K562 (cell line): ENCODE results near the gene OCA2. TPM values are rescaled to one million over a fixed set of nuclear protein-coding genes. Genes with fewer than 3 reads are reported as not detected.

Source experiments
- ATAC-seq: fragments of 200-7000 bp; cut with Tn5 transposase; 3 replicates; pipeline ENCODE4 v1.9.1; 2020; ENCODE audit warnings: moderate library complexity
- BruUV-seq: library from RNA; stranded (reverse); fragments of 400-500 nt; replicated peaks from 2 replicates; lab custom pipeline; 2021; lab: Mats Ljungman, UMichigan
- CTCF ChIA-PET: fragments of 300-600 bp; formaldehyde crosslinking; extraction: SDS; loops from one replicate; lab custom pipeline; 2021; ENCODE audit warnings: low intra/inter-chr PET ratio; lab: Yijun Ruan, JAX
- POLR2A ChIA-PET: fragments of 300-600, 350-650 bp; sonication (Branson Sonifier 250); formaldehyde crosslinking; extraction: SDS; loops from one replicate; lab custom pipeline; 2021; ENCODE audit warnings: antibody characterized with exemption, inconsistent platforms; lab: Yijun Ruan, JAX
- DNase-seq, 4 experiments: peaks; one replicate each; pipeline versions ENCODE4 v3.0.0 to v3.0.0-alpha.2; 2011 to 2018; ENCODE audit warnings: low spot score in 3 of 4, mixed read lengths in 3 of 4; ENCODE audit errors: extremely low read depth in 1 of 4
- FAIRE-seq: peaks from 2 replicates; lab custom pipeline; 2011; peaks lifted over from hg19 to GRCh38; lab: Jason Lieb, UNC
- H2AFZ ChIP-seq: 2 replicates; pipeline ENCODE4 v1.6.0; 2011; ENCODE audit warnings: low read depth, low read length, control low read depth, inconsistent platforms
- H3K27ac ChIP-seq: fragments of 200-600 bp; 3 replicates; pipeline ENCODE4 v1.8.0; 2011; ENCODE audit warnings: low read depth, mild to moderate bottlenecking, control low read depth, inconsistent platforms, low read length, moderate library complexity, mixed read lengths; ENCODE audit errors: extremely low read depth
- H3K27me3 ChIP-seq, 2 experiments: fragments of 300-600 bp in 1 of 2; 2 replicates in 1 of 2; 3 replicates in 1 of 2; pipeline versions ENCODE4 v1.6.0 to v1.8.0; 2011; ENCODE audit warnings: inconsistent platforms in 2 of 2, low read length in 2 of 2, mild to moderate bottlenecking in 1 of 2, mixed read lengths in 1 of 2, moderate library complexity in 1 of 2; ENCODE audit not compliant: control insufficient read depth in 2 of 2, insufficient read depth in 2 of 2
- H3K36me3 ChIP-seq: fragments of 300-600 bp; 3 replicates; pipeline ENCODE4 v1.8.0; 2011; ENCODE audit warnings: mild to moderate bottlenecking, low read length, inconsistent platforms; ENCODE audit not compliant: control insufficient read depth, insufficient read depth
- H3K4me1 ChIP-seq, 2 experiments: fragments of 200-600 bp in 1 of 2; replicated peaks in 1 of 2; 2 replicates in 1 of 2; 3 replicates in 1 of 2; pipeline versions ENCODE4 v1.5.1 to v1.8.0; 2011; ENCODE audit warnings: inconsistent platforms in 2 of 2, low read length in 2 of 2, mild to moderate bottlenecking in 1 of 2, mixed read lengths in 1 of 2, moderate library complexity in 1 of 2; ENCODE audit not compliant: control insufficient read depth in 2 of 2, insufficient read depth in 2 of 2
- H3K4me2 ChIP-seq: 2 replicates; pipeline ENCODE4 v1.6.1; 2011; ENCODE audit warnings: low read length, control low read depth, inconsistent platforms, mixed read lengths; ENCODE audit not compliant: insufficient read depth
- H3K4me3 ChIP-seq: fragments of 200-600 bp; sonication (generic), shearing (Covaris generic); 2 replicates; pipeline ENCODE4 v1.5.1; 2016; ENCODE audit warnings: control low read depth, inconsistent platforms
- H3K79me2 ChIP-seq: fragments of 200-600 bp; 3 replicates; pipeline ENCODE4 v1.8.0; 2011; ENCODE audit warnings: low read length, inconsistent platforms; ENCODE audit not compliant: control insufficient read depth, insufficient read depth
- H3K9ac ChIP-seq, 2 experiments: 2 replicates each; pipeline versions ENCODE4 v1.6.0 to v1.6.1; 2011; ENCODE audit warnings: low read depth in 2 of 2, low read length in 2 of 2, control low read depth in 1 of 2, inconsistent platforms in 1 of 2, mild to moderate bottlenecking in 1 of 2, mixed read lengths in 1 of 2; ENCODE audit not compliant: insufficient read depth in 1 of 2
- H3K9me1 ChIP-seq: one replicate; pipeline ENCODE4 v1.6.0; 2011; ENCODE audit warnings: inconsistent platforms, mild to moderate bottlenecking, low read length, moderate library complexity; ENCODE audit not compliant: control insufficient read depth, insufficient read depth
- H3K9me3 ChIP-seq: replicated peaks from 2 replicates; pipeline ENCODE4 v1.5.1; 2011; ENCODE audit warnings: low read depth, low read length, inconsistent platforms; ENCODE audit not compliant: control insufficient read depth, insufficient read depth
- H4K20me1 ChIP-seq: replicated peaks from 2 replicates; pipeline ENCODE4 v1.6.1; 2011; ENCODE audit warnings: low read length, inconsistent platforms, mixed read lengths; ENCODE audit not compliant: control insufficient read depth, insufficient read depth
- CREBBP ChIP-seq: IDR thresholded peaks from one replicate; pipeline ENCODE4 v1.6.1; 2012; ENCODE audit warnings: low read depth, mild to moderate bottlenecking, control low read depth, inconsistent platforms, low read length
- DACH1 ChIP-seq: fragments of 450-650 bp; IDR thresholded peaks from 2 replicates; pipeline ENCODE4 v1.6.1; 2018; ENCODE audit not compliant: partially characterized antibody
- NEUROD1 ChIP-seq: fragments of 150-350 bp; IDR thresholded peaks from 2 replicates; pipeline ENCODE4 v1.6.1; 2014; ENCODE audit warnings: borderline replicate concordance, low read length, low read depth; ENCODE audit not compliant: partially characterized antibody
- NFIX ChIP-seq: fragments of 250-450 bp; sonication (Bioruptor Pico); IDR thresholded peaks from 2 replicates; pipeline ENCODE4 v1.4.0; 2020; ENCODE audit warnings: low read depth, mild to moderate bottlenecking, moderate library complexity
- PHF8 ChIP-seq: fragments of 200-600 bp; sonication (generic); IDR thresholded peaks from 2 replicates; pipeline ENCODE4 v1.6.1; 2012; ENCODE audit warnings: mixed run types, mild to moderate bottlenecking, inconsistent platforms, low read length, moderate library complexity, borderline replicate concordance
- SNIP1 ChIP-seq: fragments of 450-650 bp; IDR thresholded peaks from 2 replicates; pipeline ENCODE4 v1.7.1; 2017; ENCODE audit warnings: low read depth, mild to moderate bottlenecking
- TGIF2 ChIP-seq: sonication (generic); formaldehyde crosslinking; IDR thresholded peaks from 2 replicates; pipeline ENCODE4 v1.8.1; 2022; ENCODE audit warnings: mild to moderate bottlenecking, missing genetic modification reagents, moderate library complexity
- TRIM24 ChIP-seq, 2 experiments: fragments of 450-650 bp; IDR thresholded peaks; 2 replicates each; pipeline ENCODE4 v1.6.1; 2016
- WGBS: fragments of 100-300 bp; shearing (Covaris generic); methylation state at CpG from one replicate; pipeline ENCODE4 v1.1.6; 2016; ENCODE audit warnings: low coverage, mixed read lengths; ENCODE audit not compliant: insufficient coverage; ENCODE audit errors: missing lambda C conversion rate; 5-methylcytosine and 5-hydroxymethylcytosine counted together
- in situ Hi-C: fragments of 300-500 bp; cut with MboI; formaldehyde crosslinking; loops from 4 replicates; pipeline ENCODE4 v1.15.0; 2018; ENCODE audit warnings: inconsistent platforms, mixed read lengths
- intact Hi-C: fragments of 100-400 bp; cut with micrococcal nuclease; formaldehyde crosslinking; loops from 2 replicates; pipeline ENCODE4 v1.14.2; 2022
- polyA plus RNA-seq, 8 experiments: library from polyadenylated mRNA; depleted of rRNA in 4 of 8; stranded (reverse) in 5 of 8; unstranded in 3 of 8; fragments of >200 nt; fragmentation: Nextera tagmentation in 2 of 8; fragmentation: Illumina TruSeq in 1 of 8; extraction: Ambion mirVana in 2 of 8; extraction: Trizol in 1 of 8; gene quantifications; 2 replicates each; pipeline versions ENCODE4 v1.2.1 to v1.2.3, GENCODE V29; 2011 to 2014; ENCODE audit warnings: inconsistent platforms in 1 of 8, missing spikeins in 1 of 8
- total RNA-seq, 7 experiments: library from RNA; depleted of rRNA in 6 of 7; stranded (reverse); fragments of >200 nt in 6 of 7; fragmentation: Illumina TruSeq in 2 of 7; extraction: Trizol in 2 of 7; gene quantifications; 2 replicates each; pipeline versions ENCODE4 v1.2.1 to v1.2.3, GENCODE V29; 2011 to 2021; ENCODE audit warnings: low replicate concordance in 1 of 7
- TF ChIP-seq, protein P1 (sequence below), 2 experiments: fragments of 450-650 bp; IDR thresholded peaks; 2 replicates each; pipeline ENCODE4 v1.6.1; 2016
- TF ChIP-seq, protein P2 (sequence below), 2 experiments: fragments of 450-650 bp; formaldehyde crosslinking in 1 of 2; IDR thresholded peaks; 2 replicates each; pipeline versions ENCODE4 v1.4.0 to v1.6.1; 2014 to 2020; ENCODE audit warnings: mild to moderate bottlenecking in 2 of 2, borderline replicate concordance in 1 of 2, low read depth in 1 of 2

OCA2 gene
- total and polyA plus RNA-seq, 9 of the 15 experiments (the other 6 are each of a cell fraction or from before 2014, with no cell fraction given) = 0.07 to 0.59 (median 0.17) TPM; not detected in 1

DNA sequence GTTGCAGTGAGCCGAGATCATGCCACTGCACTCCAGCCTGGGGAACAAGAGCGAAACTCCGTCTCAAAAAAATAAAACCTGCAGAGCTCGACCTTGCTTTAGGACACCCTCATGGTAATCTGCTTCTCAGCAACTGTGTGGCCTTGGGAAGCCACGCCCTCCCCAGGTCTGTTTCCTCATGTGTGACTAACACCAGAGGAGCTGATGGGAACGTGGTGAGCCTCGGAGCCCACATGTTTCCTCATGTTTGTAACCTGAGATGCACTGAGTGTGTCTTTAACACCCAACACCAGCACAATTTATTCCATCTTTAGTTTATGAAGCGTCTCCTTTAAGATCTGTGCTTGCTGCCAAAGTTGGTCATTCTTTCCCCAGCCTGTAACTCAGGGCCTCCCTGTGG is 142.8 kb downstream of the OCA2 start:
- BruUV-seq = no TSS peak
- TF ChIP-seq, protein P1, sequence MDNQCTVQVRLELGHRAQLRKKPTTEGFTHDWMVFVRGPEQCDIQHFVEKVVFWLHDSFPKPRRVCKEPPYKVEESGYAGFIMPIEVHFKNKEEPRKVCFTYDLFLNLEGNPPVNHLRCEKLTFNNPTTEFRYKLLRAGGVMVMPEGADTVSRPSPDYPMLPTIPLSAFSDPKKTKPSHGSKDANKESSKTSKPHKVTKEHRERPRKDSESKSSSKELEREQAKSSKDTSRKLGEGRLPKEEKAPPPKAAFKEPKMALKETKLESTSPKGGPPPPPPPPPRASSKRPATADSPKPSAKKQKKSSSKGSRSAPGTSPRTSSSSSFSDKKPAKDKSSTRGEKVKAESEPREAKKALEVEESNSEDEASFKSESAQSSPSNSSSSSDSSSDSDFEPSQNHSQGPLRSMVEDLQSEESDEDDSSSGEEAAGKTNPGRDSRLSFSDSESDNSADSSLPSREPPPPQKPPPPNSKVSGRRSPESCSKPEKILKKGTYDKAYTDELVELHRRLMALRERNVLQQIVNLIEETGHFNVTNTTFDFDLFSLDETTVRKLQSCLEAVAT (IDR thresholded peaks at IDR 0.05) = no peak
- TF ChIP-seq NFIX (CRISPR knock-in tag) (no peak), SNIP1 (no peak), CREBBP (no peak), PHF8 (no peak), TRIM24 (IDR thresholded peaks at IDR 0.05) (no peak), NEUROD1 (no peak), DACH1 (no peak), TGIF2 (no peak)
- TF ChIP-seq, protein P2, sequence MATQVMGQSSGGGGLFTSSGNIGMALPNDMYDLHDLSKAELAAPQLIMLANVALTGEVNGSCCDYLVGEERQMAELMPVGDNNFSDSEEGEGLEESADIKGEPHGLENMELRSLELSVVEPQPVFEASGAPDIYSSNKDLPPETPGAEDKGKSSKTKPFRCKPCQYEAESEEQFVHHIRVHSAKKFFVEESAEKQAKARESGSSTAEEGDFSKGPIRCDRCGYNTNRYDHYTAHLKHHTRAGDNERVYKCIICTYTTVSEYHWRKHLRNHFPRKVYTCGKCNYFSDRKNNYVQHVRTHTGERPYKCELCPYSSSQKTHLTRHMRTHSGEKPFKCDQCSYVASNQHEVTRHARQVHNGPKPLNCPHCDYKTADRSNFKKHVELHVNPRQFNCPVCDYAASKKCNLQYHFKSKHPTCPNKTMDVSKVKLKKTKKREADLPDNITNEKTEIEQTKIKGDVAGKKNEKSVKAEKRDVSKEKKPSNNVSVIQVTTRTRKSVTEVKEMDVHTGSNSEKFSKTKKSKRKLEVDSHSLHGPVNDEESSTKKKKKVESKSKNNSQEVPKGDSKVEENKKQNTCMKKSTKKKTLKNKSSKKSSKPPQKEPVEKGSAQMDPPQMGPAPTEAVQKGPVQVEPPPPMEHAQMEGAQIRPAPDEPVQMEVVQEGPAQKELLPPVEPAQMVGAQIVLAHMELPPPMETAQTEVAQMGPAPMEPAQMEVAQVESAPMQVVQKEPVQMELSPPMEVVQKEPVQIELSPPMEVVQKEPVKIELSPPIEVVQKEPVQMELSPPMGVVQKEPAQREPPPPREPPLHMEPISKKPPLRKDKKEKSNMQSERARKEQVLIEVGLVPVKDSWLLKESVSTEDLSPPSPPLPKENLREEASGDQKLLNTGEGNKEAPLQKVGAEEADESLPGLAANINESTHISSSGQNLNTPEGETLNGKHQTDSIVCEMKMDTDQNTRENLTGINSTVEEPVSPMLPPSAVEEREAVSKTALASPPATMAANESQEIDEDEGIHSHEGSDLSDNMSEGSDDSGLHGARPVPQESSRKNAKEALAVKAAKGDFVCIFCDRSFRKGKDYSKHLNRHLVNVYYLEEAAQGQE (IDR thresholded peaks at IDR 0.05; ENCODE audit: borderline replicate concordance) = no peak
- TF ChIP-seq, protein P2 (CRISPR knock-in tag; IDR thresholded peaks at IDR 0.05; ENCODE audit: low read depth) = no peak
- H4K20me1 ChIP-seq = no peaks in the 10 kb centered on the region
- no peak overlapping the region for H3K4me2 ChIP-seq
- H3K27ac ChIP-seq = no peak overlapping the region
- intact Hi-C loops = no loop called here
- in situ Hi-C loops = no loop called here
- no peaks in the 10 kb centered on the region for H3K79me2 ChIP-seq
- ChIA-PET CTCF (no interaction called here), POLR2A (no interaction called here)
- DNase-seq (no peak), FAIRE-seq (no peak), ATAC-seq (peak; percentile 54; the same call in 2 of the 3 replicates)
- no peaks in the 10 kb centered on the region for H3K36me3 ChIP-seq
- H3K27me3 ChIP-seq = peaks cover 13 to 31% of the 10 kb centered on the region in 2 experiments
- no peak overlapping the region for H3K9ac ChIP-seq
- no peak overlapping the region for H2AFZ ChIP-seq
- no peaks in the 10 kb centered on the region for H3K9me3 ChIP-seq
- H3K4me1 ChIP-seq = no peaks in the 10 kb centered on the region
- no peaks in the 10 kb centered on the region for H3K9me1 ChIP-seq
- WGBS = 4% methylated on average over 8 of the region's 8 CpGs
- no peak overlapping the region for H3K4me3 ChIP-seq
